GM10248 (cell line): ENCODE data around the gene PKHD1.

Experiments
- CTCF ChIA-PET: fragments of 300-600 bp; sonication (Branson Sonifier 250); formaldehyde crosslinking; extraction: SDS; loops from one replicate; lab custom pipeline; 2021; ENCODE audit warnings: antibody characterized with exemption; lab: Yijun Ruan, JAX
- POLR2A ChIA-PET: fragments of 350-650 bp; sonication (Branson Sonifier 250); formaldehyde crosslinking; extraction: SDS; loops from one replicate; lab custom pipeline; 2020; ENCODE audit warnings: antibody characterized with exemption; lab: Yijun Ruan, JAX
- DNase-seq: peaks from one replicate; pipeline ENCODE4 v3.0.0; 2012; ENCODE audit errors: extremely low spot score
- TF ChIP-seq, protein P1 (sequence below): IDR thresholded peaks from 2 replicates; pipeline ENCODE4 v1.5.1; 2012; ENCODE audit warnings: mild to moderate bottlenecking, low read depth; ENCODE audit errors: extremely low read depth, missing control alignments, control extremely low read depth

The PKHD1 gene

DNA sequence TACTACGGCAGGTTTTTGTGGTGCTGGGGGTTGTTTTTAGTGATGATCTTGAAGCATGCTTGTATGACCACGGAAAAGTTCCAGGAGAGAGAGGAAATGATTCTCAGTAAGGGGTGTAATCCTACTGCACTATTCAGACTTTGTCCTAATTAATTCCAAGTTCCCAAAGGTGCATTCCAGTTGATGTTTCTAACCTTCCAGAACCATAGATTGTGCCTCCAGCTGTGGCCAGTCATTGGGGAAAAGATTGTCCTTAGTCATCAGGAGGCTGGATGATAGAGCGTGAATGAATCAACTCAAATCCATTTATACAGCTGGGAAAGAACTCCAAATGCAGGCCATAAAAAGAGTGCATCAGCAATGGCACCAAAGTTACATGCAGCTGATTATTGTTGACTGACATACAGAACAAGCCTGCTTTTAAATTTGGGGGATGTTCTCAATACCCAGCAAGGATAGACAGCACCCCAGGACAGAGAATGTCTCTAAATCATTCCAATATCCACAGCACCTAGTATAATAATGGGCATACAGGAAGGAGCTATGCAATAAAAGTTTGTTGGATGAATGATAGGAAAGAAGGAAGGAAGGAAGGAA is 27.8 kb upstream of the PKHD1 start:
- POLR2A ChIA-PET: no interaction called here
- CTCF ChIA-PET: no interaction called here
- TF ChIP-seq, protein P1, sequence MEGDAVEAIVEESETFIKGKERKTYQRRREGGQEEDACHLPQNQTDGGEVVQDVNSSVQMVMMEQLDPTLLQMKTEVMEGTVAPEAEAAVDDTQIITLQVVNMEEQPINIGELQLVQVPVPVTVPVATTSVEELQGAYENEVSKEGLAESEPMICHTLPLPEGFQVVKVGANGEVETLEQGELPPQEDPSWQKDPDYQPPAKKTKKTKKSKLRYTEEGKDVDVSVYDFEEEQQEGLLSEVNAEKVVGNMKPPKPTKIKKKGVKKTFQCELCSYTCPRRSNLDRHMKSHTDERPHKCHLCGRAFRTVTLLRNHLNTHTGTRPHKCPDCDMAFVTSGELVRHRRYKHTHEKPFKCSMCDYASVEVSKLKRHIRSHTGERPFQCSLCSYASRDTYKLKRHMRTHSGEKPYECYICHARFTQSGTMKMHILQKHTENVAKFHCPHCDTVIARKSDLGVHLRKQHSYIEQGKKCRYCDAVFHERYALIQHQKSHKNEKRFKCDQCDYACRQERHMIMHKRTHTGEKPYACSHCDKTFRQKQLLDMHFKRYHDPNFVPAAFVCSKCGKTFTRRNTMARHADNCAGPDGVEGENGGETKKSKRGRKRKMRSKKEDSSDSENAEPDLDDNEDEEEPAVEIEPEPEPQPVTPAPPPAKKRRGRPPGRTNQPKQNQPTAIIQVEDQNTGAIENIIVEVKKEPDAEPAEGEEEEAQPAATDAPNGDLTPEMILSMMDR: no peak
- DNase-seq: no peak

DNA sequence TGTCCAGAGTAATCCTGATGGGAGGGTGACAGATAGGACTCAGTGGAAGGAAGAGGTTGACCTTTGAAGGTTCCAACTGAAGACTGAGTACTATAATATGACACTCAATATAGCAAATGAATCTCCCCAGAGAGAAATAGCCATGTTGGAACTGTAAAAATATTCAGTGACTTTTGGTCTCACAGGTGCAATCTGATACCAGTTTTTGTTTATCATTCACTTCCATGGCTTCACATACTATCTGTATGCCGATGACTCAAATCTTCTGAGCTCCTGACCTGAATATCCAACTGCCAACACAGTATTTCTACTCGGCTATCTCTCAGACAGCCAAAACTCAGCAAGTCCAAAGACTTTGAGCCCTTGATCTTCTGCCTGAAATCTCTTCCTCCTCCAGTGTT is 21.8 kb upstream of the PKHD1 start:
- DNase-seq: no peak
- TF ChIP-seq, protein P1: no peak
- ChIA-PET CTCF (no interaction called here), POLR2A (no interaction called here)

DNA sequence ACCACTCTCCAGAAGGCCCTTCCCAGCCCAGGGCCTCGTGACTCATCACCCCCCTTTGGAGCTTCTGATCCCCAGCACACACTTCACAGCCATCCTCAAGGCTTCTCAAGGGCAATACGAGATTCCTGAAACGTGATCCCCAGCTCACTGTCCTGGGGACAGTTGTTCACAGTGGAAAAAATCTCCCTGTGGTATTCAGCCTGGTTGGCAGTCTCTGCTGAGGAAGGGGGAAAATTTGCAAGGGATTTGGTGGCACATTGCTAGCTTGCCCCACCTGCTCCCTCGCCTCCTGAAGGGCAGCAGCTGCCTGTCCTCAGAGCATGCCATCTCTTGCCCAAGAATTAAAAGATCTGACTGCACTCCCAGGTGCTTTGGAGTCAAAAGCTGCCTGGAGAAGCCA is 20.7 kb upstream of the PKHD1 start:
- DNase-seq: no peak
- ChIA-PET POLR2A (no interaction called here), CTCF (no interaction called here)
- TF ChIP-seq, protein P1: no peak

DNA sequence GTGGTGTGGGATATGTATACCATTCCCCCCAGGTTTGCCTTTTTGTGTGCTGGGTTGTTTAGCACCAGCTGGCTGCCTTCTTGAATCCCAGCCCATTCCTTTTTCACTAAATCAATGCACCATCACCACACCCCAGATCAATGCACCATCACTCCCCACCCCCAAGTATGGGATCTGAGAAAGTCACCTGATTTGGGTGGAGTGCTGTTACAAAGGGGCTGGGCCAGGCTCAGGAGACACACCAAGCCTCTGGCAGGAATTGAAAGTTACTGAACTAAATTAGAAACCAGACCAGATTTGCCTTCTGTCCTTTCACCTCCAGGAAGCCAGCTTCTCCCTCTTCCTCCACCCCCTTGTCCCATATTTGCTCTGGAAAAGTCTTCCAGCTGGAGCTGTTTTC is 19.6 kb upstream of the PKHD1 start:
- TF ChIP-seq, protein P1: no peak
- CTCF ChIA-PET: no interaction called here
- POLR2A ChIA-PET: no interaction called here
- DNase-seq: no peak

DNA sequence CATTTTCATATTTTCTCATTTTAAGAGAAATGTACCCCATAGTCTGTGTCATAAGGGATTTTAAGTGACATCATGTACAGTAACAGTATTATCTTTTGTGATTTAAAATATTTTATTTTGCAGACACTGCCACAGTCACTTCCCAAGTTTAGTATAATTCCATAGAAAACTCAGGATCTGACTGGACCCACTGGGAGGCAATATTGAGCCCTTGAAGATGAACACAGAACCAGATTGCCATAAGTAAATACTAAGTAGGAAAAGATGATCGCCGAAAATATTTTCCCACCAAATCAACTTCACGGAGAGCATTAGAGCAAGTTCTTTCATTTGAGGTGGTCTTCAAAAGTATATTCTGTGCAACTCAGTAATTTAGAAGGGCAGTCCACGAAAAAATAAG is 17.6 kb upstream of the PKHD1 start:
- ChIA-PET POLR2A (no interaction called here), CTCF (interaction anchor here (1.2 to 1.6 kb wide), 3 partner anchors 21 to 760 kb away, joined by 3 to 6 read pairs (median 3); no protein-coding TSS in a partner anchor)
- DNase-seq: no peak
- TF ChIP-seq, protein P1: no peak

DNA sequence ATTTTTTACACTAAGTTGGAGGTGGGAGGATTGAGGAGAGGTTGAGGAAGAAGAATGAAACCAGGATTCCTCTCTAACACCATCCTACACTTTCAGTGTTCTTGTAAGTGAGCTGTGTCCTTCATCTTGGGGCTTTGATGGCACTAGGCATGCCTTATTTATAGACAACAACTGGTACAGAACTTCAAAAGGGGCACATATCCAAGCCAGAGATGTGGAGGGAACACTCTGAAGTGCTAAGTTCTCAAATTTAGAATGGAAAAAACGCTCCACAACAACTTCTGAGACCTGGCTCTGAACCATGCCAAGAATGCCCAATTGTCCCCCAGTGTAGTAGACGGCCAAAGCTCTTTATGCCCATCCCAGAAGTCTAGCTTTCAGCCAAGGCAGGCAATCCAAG is 16.2 kb upstream of the PKHD1 start:
- ChIA-PET CTCF (interaction anchor here (0.6 kb wide), 1 partner anchor 864 kb away, joined by 3 read pairs; no protein-coding TSS in a partner anchor), POLR2A (no interaction called here)
- TF ChIP-seq, protein P1: no peak
- DNase-seq: no peak
